Measurements from ENCODE around the gene DCAF7. TPM values are rescaled to one million over a fixed set of nuclear protein-coding genes. Genes with fewer than 3 reads are reported as not detected.

DCAF7 gene
- total RNA-seq, 1 donor from 2014 or later: 93.8 TPM

- Histone ChIP-seq H3K27me3 (ENCODE audit: low read depth) (no peaks in the 10 kb centered on the region), H3K27ac (no peak overlapping the region), H3K9me3 (no peaks in the 10 kb centered on the region), H3K4me1 (peaks cover 10% of the 10 kb centered on the region), H3K36me3 (no peaks in the 10 kb centered on the region), H3K4me3 (no peak overlapping the region)
- intact Hi-C loops (cut with DNase I): no loop called here
- no peak for TF ChIP-seq CTCF (IDR thresholded peaks at IDR 0.05)
- no peak for ATAC-seq
- no peak for DNase-seq
Observed at GRCh38 chr17:63563339-63563738, 13.1 kb downstream of the DCAF7 start.

- H3K27me3 ChIP-seq (ENCODE audit: low read depth): no peaks in the 10 kb centered on the region
- H3K4me1 ChIP-seq: peaks cover 10% of the 10 kb centered on the region
- H3K27ac ChIP-seq: no peak overlapping the region
- ATAC-seq (no peak), DNase-seq (no peak)
- H3K36me3 ChIP-seq: peaks cover 3% of the 10 kb centered on the region
- no peak overlapping the region for H3K4me3 ChIP-seq
- no peaks in the 10 kb centered on the region for H3K9me3 ChIP-seq
- intact Hi-C loops (cut with DNase I): no loop called here
- TF ChIP-seq CTCF (IDR thresholded peaks at IDR 0.05): no peak
Observed at GRCh38 chr17:63564562-63564961, 14.3 kb downstream of the DCAF7 start.

- Histone ChIP-seq H3K27me3 (ENCODE audit: low read depth) (no peaks in the 10 kb centered on the region), H3K9me3 (no peaks in the 10 kb centered on the region), H3K27ac (no peak overlapping the region), H3K4me1 (peaks cover 10% of the 10 kb centered on the region), H3K36me3 (peaks cover 8% of the 10 kb centered on the region), H3K4me3 (no peak overlapping the region)
- TF ChIP-seq CTCF (IDR thresholded peaks at IDR 0.05): no peak
- intact Hi-C loops (cut with DNase I): no loop called here
- ATAC-seq (no peak), DNase-seq (no peak)
Observed at GRCh38 chr17:63567229-63567628, 17.0 kb downstream of the DCAF7 start.

DNA sequence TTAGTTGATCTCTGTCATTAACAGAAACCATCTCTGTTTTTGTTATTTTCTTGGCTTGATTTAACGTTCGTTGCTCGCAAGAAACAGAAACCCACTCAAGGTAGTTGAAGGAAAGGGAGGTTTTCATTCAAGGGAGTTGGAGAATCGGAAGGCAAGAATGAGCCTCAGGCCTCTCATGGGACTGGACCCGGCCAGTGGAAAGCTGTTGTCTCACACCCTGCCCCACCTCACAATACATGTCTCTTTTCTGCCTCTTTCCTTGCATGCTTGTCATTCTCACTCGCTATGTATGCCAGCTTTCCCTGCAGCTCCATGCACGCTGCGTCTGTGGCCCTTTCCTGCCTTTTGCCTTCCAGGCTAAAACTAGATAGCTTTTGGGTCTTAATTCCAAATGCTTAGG lies 18.3 kb downstream of the DCAF7 start:
- H3K27me3 ChIP-seq (ENCODE audit: low read depth): no peaks in the 10 kb centered on the region
- no peak overlapping the region for H3K27ac ChIP-seq
- H3K36me3 ChIP-seq: peaks cover 8% of the 10 kb centered on the region
- no peaks in the 10 kb centered on the region for H3K9me3 ChIP-seq
- no peak for TF ChIP-seq CTCF (IDR thresholded peaks at IDR 0.05)
- intact Hi-C loops (cut with DNase I): no loop called here
- H3K4me3 ChIP-seq: no peak overlapping the region
- peaks cover 1% of the 10 kb centered on the region for H3K4me1 ChIP-seq
- ATAC-seq (no peak), DNase-seq (no peak)

GRCh38 chr17:63571632-63572310 lies 21.5 kb downstream of the DCAF7 start:
- DNase-seq (no peak), ATAC-seq (no peak)
- intact Hi-C loops (cut with DNase I): no loop called here
- Histone ChIP-seq H3K4me3 (no peak overlapping the region), H3K9me3 (no peaks in the 10 kb centered on the region), H3K27ac (no peak overlapping the region), H3K36me3 (peaks cover 8% of the 10 kb centered on the region), H3K4me1 (no peaks in the 10 kb centered on the region), H3K27me3 (ENCODE audit: low read depth) (no peaks in the 10 kb centered on the region)
- TF ChIP-seq CTCF (IDR thresholded peaks at IDR 0.05): no peak
